Thyroid gland (tissue), 4 donors: ENCODE data around the gene HLA-DRB5.

ENCODE experiments used
- CTCF ChIP-seq, 6 experiments: fragments of 200-600 bp in 3 of 6; fragments of 450-650 bp in 3 of 6; sonication (generic) in 3 of 6; IDR thresholded peaks; one replicate each; pipeline ENCODE4 v1.5.1; 2016 to 2019; ENCODE audit warnings: antibody characterized with exemption in 6 of 6, mild to moderate bottlenecking in 2 of 6, inconsistent platforms in 1 of 6, moderate library complexity in 1 of 6
- POLR2A ChIP-seq, 2 donors: fragments of 450-650 bp; IDR thresholded peaks; one replicate each; pipeline ENCODE4 v1.6.1; 2017; ENCODE audit warnings: antibody characterized with exemption in 2 of 2, mild to moderate bottlenecking in 2 of 2, moderate library complexity in 1 of 2

GRCh38 chr6:32558426-32559057 lies 28.5 kb upstream of the HLA-DRB5 start:
- TF ChIP-seq POLR2A (IDR thresholded peaks at IDR 0.05) (no peak), CTCF (IDR thresholded peaks at IDR 0.05) (no peak)
